Transverse colon (tissue), 4 donors: Measurements from ENCODE around the gene ADAMTS3. TPM values are rescaled to one million over a fixed set of nuclear protein-coding genes. Genes with fewer than 3 reads are reported as not detected.
"Not testable (repeated sequence)": the region's sequence is repeated elsewhere in the genome, so short reads cannot be mapped to it uniquely, and the experiment has no call there.

Experiments
- DNase-seq: peaks from one replicate; pipeline ENCODE4 v3.0.0-alpha.2; 2019
- H3K27ac ChIP-seq, 4 donors: fragments of 200-600 bp; sonication (generic); 2 replicates each; pipeline ENCODE4 v1.5.1; 2016 to 2018; ENCODE audit warnings: inconsistent platforms in 4 of 4
- H3K27me3 ChIP-seq: fragments of 200-600 bp; sonication (generic); 2 replicates; pipeline ENCODE4 v1.5.1; 2017; ENCODE audit warnings: inconsistent platforms
- H3K36me3 ChIP-seq, 4 donors: fragments of 200-600 bp; sonication (generic); 2 replicates each; pipeline ENCODE4 v1.5.1; 2017 to 2019; ENCODE audit warnings: inconsistent platforms in 4 of 4
- H3K4me1 ChIP-seq, 4 donors: fragments of 200-600 bp; sonication (generic); 2 replicates each; pipeline ENCODE4 v1.5.1; 2017 to 2020; ENCODE audit warnings: inconsistent platforms in 4 of 4
- H3K4me3 ChIP-seq, 4 donors: fragments of 200-600 bp; sonication (generic); 1 replicate in 1 of 4; 2 replicates in 3 of 4; pipeline versions ENCODE4 v1.5.1 to v1.6.1; 2017 to 2019; ENCODE audit warnings: inconsistent platforms in 4 of 4
- H3K9me3 ChIP-seq, 2 donors: fragments of 200-600 bp; sonication (generic); 2 replicates each; pipeline ENCODE4 v1.5.1; 2017 to 2019; ENCODE audit warnings: inconsistent platforms in 2 of 2
- EP300 ChIP-seq: sonication (generic); formaldehyde crosslinking; IDR thresholded peaks from one replicate; pipeline ENCODE4 v1.6.1; 2017; ENCODE audit warnings: antibody characterized with exemption, low read depth
- POLR2A ChIP-seq: fragments of 450-650 bp; IDR thresholded peaks from one replicate; pipeline ENCODE4 v1.6.1; 2016; ENCODE audit warnings: antibody characterized with exemption, mild to moderate bottlenecking, moderate library complexity
- POLR2AphosphoS5 ChIP-seq, 3 donors: sonication (generic); formaldehyde crosslinking; IDR thresholded peaks; one replicate each; pipeline ENCODE4 v1.6.1; 2016; ENCODE audit warnings: antibody characterized with exemption in 3 of 3
- WGBS, 2 donors: methylation state at CpG; one replicate each; pipeline ENCODE4 v1.1.5; 2018; ENCODE audit warnings: low coverage in 1 of 2; 5-methylcytosine and 5-hydroxymethylcytosine counted together
- in situ Hi-C, 4 donors: fragments of 200-750 bp; cut with MboI; loops; one replicate each; pipeline versions ENCODE4 v1.15.0 to v1.15.1; 2017; ENCODE audit warnings: low sequenced_read_pairs in 3 of 4, low pct_ligation_motif_present in 1 of 4, low pct_unique_long_range_greater_than_20kb in 1 of 4
- intact Hi-C: fragments of 100-400 bp; cut with DNase I; formaldehyde crosslinking; loops from one replicate; pipeline ENCODE4 v1.15.1; 2023; ENCODE audit warnings: low total_unique reads
- total RNA-seq, 4 donors: library from RNA; depleted of rRNA; stranded (reverse); fragments of >200 nt; gene quantifications; one replicate each; pipeline ENCODE4 v1.1.0, GENCODE V29; 2016
- TF ChIP-seq, protein P1 (sequence below), 5 experiments: fragments of 200-600 bp in 3 of 5; fragments of 450-650 bp in 2 of 5; sonication (generic) in 3 of 5; IDR thresholded peaks; 1 replicate in 2 of 5; 2 replicates in 3 of 5; pipeline ENCODE4 v1.5.1; 2016 to 2017; ENCODE audit warnings: antibody characterized with exemption in 5 of 5, inconsistent platforms in 3 of 5, mild to moderate bottlenecking in 2 of 5, moderate library complexity in 1 of 5

ADAMTS3 gene
- total RNA-seq, 4 donors from 2014 or later: 0.14 to 0.64 TPM; not detected in 2

DNA sequence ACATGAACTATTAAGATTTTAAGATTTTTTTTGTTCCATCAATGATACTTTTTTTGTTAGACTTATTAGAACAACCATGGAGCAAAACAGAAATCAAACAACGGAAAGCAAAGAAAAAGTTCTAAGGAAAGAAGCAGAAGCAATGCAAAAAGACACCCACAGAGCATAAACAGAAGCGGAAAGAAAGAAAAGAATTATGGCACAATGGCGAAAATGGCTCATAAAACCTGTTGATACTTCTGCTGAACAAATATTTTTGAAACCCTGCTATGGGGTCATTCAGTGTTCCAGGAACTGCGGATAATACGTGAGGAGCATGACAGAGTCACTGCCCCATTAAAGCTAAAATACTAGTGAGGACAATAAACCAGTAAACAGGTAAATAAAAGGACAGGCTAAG is 138.0 kb downstream of the ADAMTS3 start:
- TF ChIP-seq EP300 (no peak), POLR2AphosphoS5 (IDR thresholded peaks at IDR 0.05) (no peak), POLR2A (no peak)
- TF ChIP-seq, protein P1, sequence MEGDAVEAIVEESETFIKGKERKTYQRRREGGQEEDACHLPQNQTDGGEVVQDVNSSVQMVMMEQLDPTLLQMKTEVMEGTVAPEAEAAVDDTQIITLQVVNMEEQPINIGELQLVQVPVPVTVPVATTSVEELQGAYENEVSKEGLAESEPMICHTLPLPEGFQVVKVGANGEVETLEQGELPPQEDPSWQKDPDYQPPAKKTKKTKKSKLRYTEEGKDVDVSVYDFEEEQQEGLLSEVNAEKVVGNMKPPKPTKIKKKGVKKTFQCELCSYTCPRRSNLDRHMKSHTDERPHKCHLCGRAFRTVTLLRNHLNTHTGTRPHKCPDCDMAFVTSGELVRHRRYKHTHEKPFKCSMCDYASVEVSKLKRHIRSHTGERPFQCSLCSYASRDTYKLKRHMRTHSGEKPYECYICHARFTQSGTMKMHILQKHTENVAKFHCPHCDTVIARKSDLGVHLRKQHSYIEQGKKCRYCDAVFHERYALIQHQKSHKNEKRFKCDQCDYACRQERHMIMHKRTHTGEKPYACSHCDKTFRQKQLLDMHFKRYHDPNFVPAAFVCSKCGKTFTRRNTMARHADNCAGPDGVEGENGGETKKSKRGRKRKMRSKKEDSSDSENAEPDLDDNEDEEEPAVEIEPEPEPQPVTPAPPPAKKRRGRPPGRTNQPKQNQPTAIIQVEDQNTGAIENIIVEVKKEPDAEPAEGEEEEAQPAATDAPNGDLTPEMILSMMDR (IDR thresholded peaks at IDR 0.05): no peak
- intact Hi-C loops (no loop called here), in situ Hi-C loops (no loop called here)
- no peak overlapping the region for H3K27ac ChIP-seq
- no peak overlapping the region for H3K4me3 ChIP-seq
- DNase-seq: no peak
- H3K9me3 ChIP-seq: no peaks in the 10 kb centered on the region
- no peaks in the 10 kb centered on the region for H3K27me3 ChIP-seq
- H3K36me3 ChIP-seq: no peaks in the 10 kb centered on the region
- H3K4me1 ChIP-seq: peaks cover 0 to 3% (median 0%) of the 10 kb centered on the region in 4 donors
- WGBS, 2 donors: 68 to 69% methylated on average over 5 of the region's 5 CpGs

- peaks cover 0 to 3% (median 0%) of the 10 kb centered on the region in 4 donors for H3K4me1 ChIP-seq
- in situ Hi-C loops: no loop called here
- DNase-seq: no peak
- H3K27ac ChIP-seq: no peak overlapping the region
- no peaks in the 10 kb centered on the region for H3K9me3 ChIP-seq
- TF ChIP-seq, protein P1 (IDR thresholded peaks at IDR 0.05): no peak
- no peak for TF ChIP-seq POLR2AphosphoS5 (IDR thresholded peaks at IDR 0.05)
- no peak for TF ChIP-seq POLR2A
- no peak for TF ChIP-seq EP300
- no peaks in the 10 kb centered on the region for H3K36me3 ChIP-seq
- intact Hi-C loops: no loop called here
- no peak overlapping the region for H3K4me3 ChIP-seq
- no peaks in the 10 kb centered on the region for H3K27me3 ChIP-seq
These were observed 139.0 kb downstream of the ADAMTS3 start for GRCh38 chr4:72430050-72430449.

DNA sequence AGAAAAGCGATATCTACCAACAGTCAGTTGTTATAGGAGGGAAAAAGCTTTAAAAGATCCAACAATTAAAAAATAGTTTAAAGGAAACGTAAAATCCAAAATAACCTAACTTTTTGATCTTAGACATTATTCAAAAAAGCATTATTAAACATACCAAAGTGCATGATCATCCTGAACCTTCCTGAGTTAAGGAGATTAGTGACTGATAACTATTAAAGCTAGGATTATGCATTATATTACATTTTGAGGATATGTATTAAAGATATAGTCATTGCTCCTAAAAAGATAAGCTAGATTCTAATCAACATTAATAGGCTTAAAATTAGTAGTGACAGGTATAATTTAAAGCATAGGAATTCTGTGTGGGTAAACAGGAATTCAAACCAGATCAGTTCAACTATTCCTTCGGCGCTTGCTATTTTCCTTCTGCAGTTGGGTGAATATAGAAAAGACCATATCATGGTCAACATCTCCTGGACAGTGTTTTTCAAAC is 139.6 kb downstream of the ADAMTS3 start:
- no peak overlapping the region for H3K4me3 ChIP-seq
- in situ Hi-C loops (no loop called here), intact Hi-C loops (no loop called here)
- no peaks in the 10 kb centered on the region for H3K9me3 ChIP-seq
- H3K27me3 ChIP-seq: no peaks in the 10 kb centered on the region
- WGBS, 2 donors: 70 to 89% methylated on average over 2 to 4 of the region's 4 CpGs
- DNase-seq: no peak
- H3K4me1 ChIP-seq: peaks cover 0 to 3% (median 0%) of the 10 kb centered on the region in 4 donors
- no peak overlapping the region for H3K27ac ChIP-seq
- TF ChIP-seq POLR2AphosphoS5 (IDR thresholded peaks at IDR 0.05) (no peak), EP300 (no peak), POLR2A (no peak)
- TF ChIP-seq, protein P1 (IDR thresholded peaks at IDR 0.05): no peak
- no peaks in the 10 kb centered on the region for H3K36me3 ChIP-seq

DNA sequence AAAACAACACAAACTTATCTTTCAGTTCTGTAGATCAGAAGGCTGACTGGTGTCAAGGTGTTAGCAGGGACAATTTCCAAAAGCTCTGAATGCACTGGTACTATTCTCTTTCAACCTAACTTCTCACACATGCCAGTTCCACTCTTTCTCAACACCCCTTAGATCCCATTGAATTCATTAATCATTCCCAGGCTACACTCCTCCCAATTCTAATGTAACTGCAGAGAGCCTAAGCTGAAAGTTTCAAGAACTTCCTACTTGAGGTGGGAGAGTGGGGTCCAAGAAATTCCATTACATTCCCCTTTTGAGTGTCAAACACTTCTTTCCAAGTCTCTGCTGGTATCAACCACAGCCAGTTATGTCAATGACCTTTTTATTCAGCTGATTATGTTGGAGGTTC is 142.0 kb downstream of the ADAMTS3 start:
- Histone ChIP-seq H3K4me3 (no peak overlapping the region), H3K27ac (no peak overlapping the region), H3K4me1 (peaks cover 0 to 3% (median 0%) of the 10 kb centered on the region in 4 donors), H3K36me3 (no peaks in the 10 kb centered on the region), H3K27me3 (no peaks in the 10 kb centered on the region), H3K9me3 (no peaks in the 10 kb centered on the region)
- intact Hi-C loops: no loop called here
- in situ Hi-C loops: no loop called here
- no peak for DNase-seq
- no peak for TF ChIP-seq POLR2AphosphoS5 (IDR thresholded peaks at IDR 0.05)
- TF ChIP-seq EP300: no peak
- TF ChIP-seq POLR2A: no peak
- TF ChIP-seq, protein P1 (IDR thresholded peaks at IDR 0.05): no peak

- H3K27ac ChIP-seq, H3K4me3 ChIP-seq, H3K4me1 ChIP-seq, H3K27me3 ChIP-seq, DNase-seq, H3K9me3 ChIP-seq, in situ Hi-C loops, H3K36me3 ChIP-seq, intact Hi-C loops: not testable (repeated sequence)
These were observed 143.1 kb downstream of the ADAMTS3 start for GRCh38 chr4:72425908-72426307.
